Subcutaneous abdominal adipose tissue (tissue), 5 donors: ENCODE measurements around the gene FREM1.

Source experiments
- H3K27ac ChIP-seq: one replicate; pipeline ENCODE4 v1.7.0; 2013; ENCODE audit warnings: low read depth, mild to moderate bottlenecking, inconsistent platforms, low read length, moderate library complexity
- H3K27me3 ChIP-seq, 5 donors: one replicate each; pipeline ENCODE4 v1.7.0; 2013; ENCODE audit warnings: low read length in 5 of 5, inconsistent platforms in 1 of 5; ENCODE audit not compliant: control insufficient read depth in 5 of 5, insufficient read depth in 4 of 5
- H3K36me3 ChIP-seq, 5 donors: one replicate each; pipeline ENCODE4 v1.7.0; 2013; ENCODE audit warnings: low read length in 5 of 5; ENCODE audit not compliant: control insufficient read depth in 5 of 5, insufficient read depth in 5 of 5
- H3K4me1 ChIP-seq, 5 donors: one replicate each; pipeline ENCODE4 v1.7.0; 2013; ENCODE audit warnings: low read length in 5 of 5, mild to moderate bottlenecking in 3 of 5, moderate library complexity in 1 of 5; ENCODE audit not compliant: control insufficient read depth in 5 of 5, insufficient read depth in 5 of 5
- H3K4me3 ChIP-seq, 5 donors: one replicate each; pipeline ENCODE4 v1.7.0; 2013; ENCODE audit warnings: low read length in 5 of 5, low read depth in 1 of 5
- H3K9ac ChIP-seq, 5 donors: one replicate each; pipeline ENCODE4 v1.7.0; 2013; ENCODE audit warnings: low read length in 5 of 5, mild to moderate bottlenecking in 4 of 5, moderate library complexity in 3 of 5
- H3K9me3 ChIP-seq, 5 donors: one replicate each; pipeline ENCODE4 v1.7.0; 2013; ENCODE audit warnings: low read length in 5 of 5; ENCODE audit not compliant: control insufficient read depth in 5 of 5
- donor health status: healthy.
- donor health status: healthy.
- donor health status: healthy.
- donor health status: healthy.
- donor health status: healthy.

Gene FREM1

GRCh38 chr9:14705079-14705478 is 205.1 kb downstream of the FREM1 start:
- H3K4me3 ChIP-seq: no peak overlapping the region
- H3K9ac ChIP-seq: no peak overlapping the region
- no peak overlapping the region for H3K27ac ChIP-seq
- H3K9me3 ChIP-seq: peaks cover 0 to 19% (median 13%) of the 10 kb centered on the region in 5 donors
- H3K4me1 ChIP-seq: peaks cover 0 to 3% (median 0%) of the 10 kb centered on the region in 5 donors
- H3K27me3 ChIP-seq: no peaks in the 10 kb centered on the region
- no peaks in the 10 kb centered on the region for H3K36me3 ChIP-seq

GRCh38 chr9:14704281-14704680 is 205.9 kb downstream of the FREM1 start:
- no peaks in the 10 kb centered on the region for H3K36me3 ChIP-seq
- H3K27me3 ChIP-seq: no peaks in the 10 kb centered on the region
- no peak overlapping the region for H3K4me3 ChIP-seq

GRCh38 chr9:14702200-14702720 is 208.0 kb downstream of the FREM1 start:
- H3K36me3 ChIP-seq: no peaks in the 10 kb centered on the region
- H3K27me3 ChIP-seq: no peaks in the 10 kb centered on the region
- peaks cover 0 to 3% (median 0%) of the 10 kb centered on the region in 5 donors for H3K4me1 ChIP-seq
- H3K9me3 ChIP-seq: peaks cover 0 to 17% (median 13%) of the 10 kb centered on the region in 5 donors
- no peak overlapping the region for H3K4me3 ChIP-seq
- H3K9ac ChIP-seq: no peak overlapping the region
- no peak overlapping the region for H3K27ac ChIP-seq

More at GRCh38 chr9:14704281-14704680, 205.9 kb downstream of the FREM1 start:
- Histone ChIP-seq H3K9ac (no peak overlapping the region), H3K9me3 (peaks cover 0 to 19% (median 13%) of the 10 kb centered on the region in 5 donors), H3K4me1 (peaks cover 0 to 3% (median 0%) of the 10 kb centered on the region in 5 donors), H3K27ac (no peak overlapping the region)

GRCh38 chr9:14693251-14693861 is 216.9 kb downstream of the FREM1 start, which contains the start of gene ZDHHC21:
TSS of gene ZDHHC21 (minus strand) at chr9:14693432. CDS start at chr9:14674340, 19,092 bp downstream.
- Histone ChIP-seq H3K36me3 (peaks cover 0 to 14% (median 4%) of the 10 kb centered on the region in 5 donors), H3K9ac (peak within 1 kb of the TSS; percentile 57 to 81 (median 74)), H3K9me3 (no peaks in the 10 kb centered on the region), H3K27ac (no peak within 1 kb of the TSS), H3K4me1 (peaks cover 2 to 17% (median 17%) of the 10 kb centered on the region in 5 donors), H3K4me3 (peak within 1 kb of the TSS; percentile 76 to 86 (median 81)), H3K27me3 (no peaks in the 10 kb centered on the region)

DNA sequence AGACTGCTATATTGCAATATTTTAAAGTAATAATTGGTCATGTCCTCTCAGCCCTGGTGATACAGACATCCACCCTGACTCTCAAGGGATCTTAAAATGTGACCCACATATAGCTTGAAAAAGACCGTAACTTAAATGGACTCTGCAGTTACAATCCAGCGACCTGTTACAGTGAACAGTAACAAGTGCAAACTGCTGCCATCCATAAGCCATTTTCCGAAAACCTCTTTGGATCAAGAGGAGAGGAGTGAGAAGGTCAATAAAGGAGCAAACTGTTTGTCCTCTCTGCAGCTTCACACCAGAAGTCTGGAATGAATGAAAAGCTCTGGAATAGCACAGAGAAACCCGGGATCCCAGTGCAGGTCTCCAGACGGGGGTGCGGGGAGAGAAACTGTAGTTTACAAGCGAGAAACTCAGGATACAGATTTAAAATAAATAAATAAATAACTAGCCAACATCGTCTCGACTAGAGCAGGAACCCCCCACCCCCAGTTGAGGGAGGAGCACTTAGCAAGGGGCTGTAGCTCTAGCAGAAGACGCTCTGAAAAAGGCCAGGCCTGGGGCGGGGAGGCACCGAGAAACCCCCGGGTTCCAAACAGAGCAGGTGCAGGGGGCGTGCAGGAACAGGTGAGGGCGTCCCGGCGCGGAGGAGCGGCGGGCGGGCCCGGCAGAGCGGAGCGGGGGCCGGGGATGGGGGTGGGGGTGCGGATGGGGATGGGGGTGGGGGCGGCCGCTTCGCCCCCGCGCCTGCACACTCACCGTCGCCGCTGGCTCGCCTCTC is 217.6 kb downstream of the FREM1 start:
- peak overlapping the region; percentile 57 to 81 (median 74) for H3K9ac ChIP-seq
- H3K36me3 ChIP-seq: peaks cover 0 to 14% (median 7%) of the 10 kb centered on the region in 5 donors
- H3K27ac ChIP-seq: no peak overlapping the region
- peaks cover 2 to 17% (median 17%) of the 10 kb centered on the region in 5 donors for H3K4me1 ChIP-seq
- H3K9me3 ChIP-seq: no peaks in the 10 kb centered on the region
- H3K4me3 ChIP-seq: peak overlapping the region; percentile 73 to 86 (median 78)
- H3K27me3 ChIP-seq: no peaks in the 10 kb centered on the region

GRCh38 chr9:14690948-14691730 is 219.1 kb downstream of the FREM1 start:
- Histone ChIP-seq H3K9ac (peak overlapping the region in 3 of 5 donors; percentile 9 to 40 (median 30)), H3K9me3 (no peaks in the 10 kb centered on the region), H3K27ac (no peak overlapping the region), H3K36me3 (peaks cover 3 to 20% (median 10%) of the 10 kb centered on the region in 5 donors), H3K4me3 (no peak overlapping the region), H3K27me3 (no peaks in the 10 kb centered on the region), H3K4me1 (peaks cover 2 to 21% (median 17%) of the 10 kb centered on the region in 5 donors)

DNA sequence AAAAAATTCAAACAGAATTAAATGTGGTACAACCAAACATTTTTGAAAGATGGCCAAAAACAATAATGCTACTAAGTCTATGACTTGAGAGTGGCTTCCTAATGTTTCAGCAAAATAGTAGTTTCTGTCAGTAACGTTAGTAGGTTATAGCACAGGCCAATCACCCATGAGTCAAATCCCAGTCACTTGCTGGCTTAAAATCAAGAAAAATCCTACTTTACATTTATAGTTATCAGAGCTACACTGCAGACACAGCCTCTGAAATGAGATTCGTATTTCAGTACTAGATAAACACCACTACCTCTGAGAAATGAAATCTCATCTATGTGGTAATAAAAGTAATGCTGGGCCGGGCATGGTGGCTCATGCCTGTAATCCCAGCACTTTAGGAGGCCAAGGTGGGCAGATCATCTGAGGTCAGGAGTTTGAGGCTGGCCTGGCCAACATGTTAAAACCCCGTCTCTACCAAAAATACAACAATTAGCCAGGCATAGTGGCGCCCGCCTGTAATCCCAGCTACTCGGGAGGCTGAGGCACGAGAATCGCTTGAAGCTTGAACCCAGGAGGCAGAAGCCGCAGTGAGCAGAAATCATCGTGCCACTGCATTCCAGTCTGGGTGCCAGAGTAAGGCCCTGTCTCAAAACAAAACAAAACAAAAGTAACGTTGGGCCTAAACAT is 223.0 kb downstream of the FREM1 start:
- peaks cover 0 to 10% (median 5%) of the 10 kb centered on the region in 5 donors for H3K4me1 ChIP-seq
- H3K36me3 ChIP-seq: peaks cover 3 to 20% (median 10%) of the 10 kb centered on the region in 5 donors
- no peaks in the 10 kb centered on the region for H3K9me3 ChIP-seq
- no peaks in the 10 kb centered on the region for H3K27me3 ChIP-seq
- no peak overlapping the region for H3K27ac ChIP-seq
- no peak overlapping the region for H3K9ac ChIP-seq
- no peak overlapping the region for H3K4me3 ChIP-seq

DNA sequence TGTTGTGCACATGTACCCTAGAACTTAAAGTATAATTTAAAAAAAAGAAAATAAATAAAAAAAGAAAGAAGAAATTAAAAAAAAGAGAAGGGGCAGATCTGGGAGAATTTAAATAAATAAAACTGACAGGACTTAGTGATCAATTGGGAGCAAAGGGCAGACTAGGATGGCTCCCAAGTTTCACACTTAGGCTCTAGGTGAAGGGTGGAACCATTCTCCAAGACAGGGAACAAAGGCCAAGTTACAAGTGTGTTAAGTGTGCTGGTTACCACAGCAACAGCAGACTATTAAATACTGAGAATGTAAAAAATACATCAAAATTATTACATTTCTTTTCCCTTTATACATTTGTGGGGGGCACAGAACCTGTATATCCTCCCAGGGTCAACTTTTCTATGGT is 224.1 kb downstream of the FREM1 start:
- Histone ChIP-seq H3K4me3 (no peak overlapping the region), H3K4me1 (peaks cover 0 to 6% (median 0%) of the 10 kb centered on the region in 5 donors), H3K9me3 (no peaks in the 10 kb centered on the region), H3K27ac (no peak overlapping the region), H3K36me3 (peaks cover 3 to 20% (median 10%) of the 10 kb centered on the region in 5 donors), H3K27me3 (no peaks in the 10 kb centered on the region), H3K9ac (no peak overlapping the region)
